Pancreas (tissue), 10 donors: ENCODE data around the gene AIF1. TPM values are rescaled to one million over a fixed set of nuclear protein-coding genes. Genes with fewer than 3 reads are reported as not detected.

Experiments used
- ATAC-seq, 4 donors: fragments of 200-7000 bp; cut with Tn5 transposase; one replicate each; pipeline versions ENCODE4 v1.8.0 to v1.9.1; 2020; ENCODE audit warnings: mild to moderate bottlenecking in 4 of 4, moderate library complexity in 4 of 4
- DNase-seq, 6 donors: peaks; one replicate each; pipeline ENCODE4 v3.0.0-alpha.2; 2020
- FAIRE-seq: peaks from 2 replicates; lab custom pipeline; 2012; peaks lifted over from hg19 to GRCh38; lab: Jason Lieb, UNC
- H3K27ac ChIP-seq, 4 donors: fragments of 200-600 bp; sonication (generic); 1 replicate in 3 of 4; 2 replicates in 1 of 4; pipeline versions ENCODE4 v1.5.0 to v1.8.0; 2020
- H3K27me3 ChIP-seq, 4 donors: fragments of 200-600 bp; one replicate each; pipeline ENCODE4 v1.8.0; 2021
- H3K36me3 ChIP-seq, 3 donors: fragments of 200-600 bp; sonication (generic) in 1 of 3; one replicate each; pipeline versions ENCODE4 v1.5.0 to v1.8.0; 2020 to 2021
- H3K4me1 ChIP-seq, 3 donors: fragments of 200-600 bp; one replicate each; pipeline ENCODE4 v1.8.0; 2021
- H3K4me3 ChIP-seq, 4 donors: fragments of 200-600 bp; sonication (generic) in 2 of 4; one replicate each; pipeline versions ENCODE4 v1.5.0 to v1.8.0; 2020 to 2021
- H3K9me3 ChIP-seq, 4 donors: fragments of 200-600 bp; one replicate each; pipeline ENCODE4 v1.8.0; 2021
- CTCF ChIP-seq, 4 donors: fragments of 200-600 bp; sonication (generic) in 3 of 4; IDR thresholded peaks; one replicate each; pipeline versions ENCODE4 v1.5.0 to v1.8.0; 2021; ENCODE audit warnings: antibody characterized with exemption in 4 of 4
- WGBS, 2 donors: extraction: QIAGEN DNeasy Blood & Tissue Kit; methylation state at CpG; one replicate each; pipeline ENCODE4 v1.1.7; 2013; 5-methylcytosine and 5-hydroxymethylcytosine counted together
- intact Hi-C, 3 donors: fragments of 100-400 bp; cut with DNase I; formaldehyde crosslinking; loops; one replicate each; pipeline versions ENCODE4 v1.11.1 to v1.14.2; 2022
- polyA plus RNA-seq, 2 donors: library from polyadenylated mRNA; stranded (reverse); fragments of 200-250 nt; gene quantifications; one replicate each; pipeline ENCODE4 v1.2.3, GENCODE V29; 2013
- total RNA-seq, 6 donors: library from RNA; stranded (reverse); fragmentation: NEBNext Ultra II Directional in 4 of 6; extraction: Animal tissue kit (Norgen Biotek cat#: 25700) in 4 of 6; gene quantifications; one replicate each; pipeline versions ENCODE4 v1.2.1 to v1.2.4, GENCODE V29; 2021 to 2023
- donor health status: healthy with polysubstance abuse.
- donor health status: DM: no; HTN: no; CAD: no; lungs with moderate emphysema.
- donor health status: DM: no; HTN: no; CAD: no.
- donor health status: control.
- donor health status: control.
- donor health status: Bipolar disorder and iron deficiency.
- donor health status: DM: yes; HTN: yes; CAD: no.
- donor health status: DM: no; HTN: no; CAD: no.
- donor health status: DM: no; HTN: no; CAD: no.
- donor health status: DM: yes; HTN: yes; CAD: no.

AIF1 gene
- total and polyA plus RNA-seq, 8 donors, result 1.1 to 18.6 (median 11.8) TPM

GRCh38 chr6:31655349-31656237 is 40.6 kb downstream of the AIF1 start, which contains the start of gene APOM:
Gene APOM (plus strand): TSS chr6:31655894. CDS start chr6:31655967, 73 bp downstream.
- no peak for TF ChIP-seq CTCF (IDR thresholded peaks at IDR 0.05)

DNA sequence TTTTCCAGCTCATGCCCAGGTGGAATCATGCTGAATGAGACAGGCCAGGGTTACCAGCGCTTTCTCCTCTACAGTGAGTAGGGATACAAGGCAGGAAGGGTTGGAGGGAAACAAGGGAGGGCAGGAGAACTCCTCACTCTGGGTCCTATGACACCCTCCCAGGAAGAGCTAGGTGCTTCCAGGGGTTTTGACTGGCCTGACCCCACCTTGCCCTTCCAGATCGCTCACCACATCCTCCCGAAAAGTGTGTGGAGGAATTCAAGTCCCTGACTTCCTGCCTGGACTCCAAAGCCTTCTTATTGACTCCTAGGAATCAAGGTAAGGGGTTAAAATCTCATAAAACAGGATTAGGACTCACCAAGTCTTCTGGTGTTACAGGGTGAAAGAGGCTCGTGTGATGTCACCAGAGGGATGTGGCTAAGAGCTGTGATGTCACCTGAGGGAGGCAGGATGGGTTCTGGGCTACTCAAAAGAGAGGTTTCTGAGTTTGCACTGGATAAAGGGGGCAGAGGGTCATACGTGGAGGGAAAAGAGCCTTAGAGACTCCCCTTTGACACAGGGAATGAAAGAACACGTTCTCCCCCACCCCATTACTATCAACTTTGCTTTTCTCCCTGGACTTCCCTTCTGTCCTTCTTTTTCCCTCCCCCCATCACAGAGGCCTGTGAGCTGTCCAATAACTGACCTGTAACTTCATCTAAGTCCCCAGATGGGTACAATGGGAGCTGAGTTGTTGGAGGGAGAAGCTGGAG is 42.5 kb downstream of the AIF1 start:
- no peak for TF ChIP-seq CTCF (IDR thresholded peaks at IDR 0.05)
- ATAC-seq (no peak), DNase-seq (no peak), FAIRE-seq (no peak)
- no peak overlapping the region for H3K27ac ChIP-seq
- intact Hi-C loops, result no loop called here
- H3K27me3 ChIP-seq, result no peaks in the 10 kb centered on the region
- no peaks in the 10 kb centered on the region for H3K9me3 ChIP-seq
- 76 to 84% methylated on average over 6 of the region's 6 CpGs for WGBS, 2 donors
- peaks cover 6 to 22% (median 16%) of the 10 kb centered on the region in 3 donors for H3K4me1 ChIP-seq
- H3K4me3 ChIP-seq, result no peak overlapping the region
- H3K36me3 ChIP-seq, result no peaks in the 10 kb centered on the region

More at GRCh38 chr6:31655349-31656237, 40.6 kb downstream of the AIF1 start, which contains the start of gene APOM:
- Histone ChIP-seq H3K9me3 (no peaks in the 10 kb centered on the region), H3K36me3 (no peaks in the 10 kb centered on the region), H3K4me3 (no peak within 1 kb of the TSS), H3K27ac (no peak within 1 kb of the TSS), H3K4me1 (peaks cover 14 to 29% (median 16%) of the 10 kb centered on the region in 3 donors), H3K27me3 (no peaks in the 10 kb centered on the region)
- no peak for ATAC-seq
- no peak for FAIRE-seq
- DNase-seq, result no peak
- 51 to 56% methylated on average over 8 of the region's 8 CpGs for WGBS, 2 donors
- intact Hi-C loops, result no loop called here

DNA sequence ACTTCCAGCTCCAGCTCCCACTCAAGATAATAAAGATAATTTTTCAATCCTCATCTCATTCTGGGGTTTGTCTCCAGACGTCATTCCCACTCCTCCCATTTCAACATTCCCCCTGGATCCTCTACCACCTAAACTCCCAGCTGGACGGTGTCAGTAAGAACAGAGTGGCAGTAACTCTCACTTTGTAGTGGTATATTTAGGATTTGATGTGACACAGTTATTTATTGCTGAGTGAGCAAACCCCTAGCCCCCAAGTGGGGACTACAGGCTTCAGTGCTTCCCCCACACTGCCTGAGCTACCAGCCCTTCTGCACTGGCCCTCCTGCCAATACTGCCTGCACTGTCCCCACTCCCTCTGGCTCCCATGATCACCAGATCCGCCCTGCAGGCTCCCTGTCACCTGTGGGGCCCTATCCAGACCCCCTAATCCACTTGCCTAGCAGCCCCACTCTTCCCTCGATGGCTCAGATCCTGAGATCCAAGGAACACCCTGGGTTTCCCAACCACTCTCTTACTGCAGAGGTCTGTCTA is 43.2 kb downstream of the AIF1 start:
- FAIRE-seq, result no peak

DNA sequence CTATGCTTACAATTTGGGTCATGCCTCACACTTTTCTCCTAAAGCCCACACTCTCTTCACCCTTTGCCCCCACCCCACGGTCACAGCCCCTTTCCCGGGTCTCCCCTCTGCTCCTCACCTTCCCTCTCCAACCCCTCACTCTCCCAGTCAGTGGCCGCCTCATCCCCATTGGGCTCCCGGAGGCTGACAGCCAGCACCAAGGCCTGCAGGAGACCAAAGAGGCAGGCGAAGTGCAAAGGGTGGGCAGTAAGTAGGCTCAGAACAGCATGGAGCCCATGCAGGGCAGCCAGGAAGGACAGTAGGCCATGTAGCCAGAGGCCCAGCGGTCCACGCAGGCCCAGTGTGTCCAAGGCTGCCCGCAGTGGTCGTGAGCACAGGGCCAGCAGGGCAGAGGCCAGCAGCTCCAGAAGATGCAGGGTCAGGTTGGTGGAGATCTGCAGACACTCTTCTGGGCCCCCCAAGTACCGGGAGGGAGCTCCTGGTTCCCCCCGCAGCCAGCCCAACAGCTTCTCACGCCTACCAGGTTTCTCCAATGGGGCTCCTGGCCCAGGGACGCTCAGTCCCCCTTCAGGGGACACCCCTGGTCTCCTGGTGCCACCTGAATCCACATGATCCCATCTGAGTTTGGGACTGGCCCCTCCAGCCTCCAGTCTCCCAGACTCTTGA is 44.1 kb downstream of the AIF1 start:
- TF ChIP-seq CTCF (IDR thresholded peaks at IDR 0.05), result no peak
- ATAC-seq, result no peak
- H3K27ac ChIP-seq, result no peak overlapping the region
- DNase-seq, result no peak
- H3K4me3 ChIP-seq, result peak overlapping the region in 3 of 4 donors; percentile 50 to 66 (median 63)
- intact Hi-C loops, result no loop called here
- H3K4me1 ChIP-seq, result peaks cover 19 to 27% (median 26%) of the 10 kb centered on the region in 3 donors
- no peak for FAIRE-seq
- no peaks in the 10 kb centered on the region for H3K9me3 ChIP-seq
- H3K36me3 ChIP-seq, result no peaks in the 10 kb centered on the region
- H3K27me3 ChIP-seq, result no peaks in the 10 kb centered on the region
- WGBS, 2 donors, result 73 to 75% methylated on average over 13 of the region's 13 CpGs

More for the DNA sequence above, 43.2 kb downstream of the AIF1 start:
- H3K4me1 ChIP-seq, result peaks cover 10 to 24% (median 17%) of the 10 kb centered on the region in 3 donors
- TF ChIP-seq CTCF (IDR thresholded peaks at IDR 0.05), result no peak
- DNase-seq (no peak), ATAC-seq (no peak)
- H3K27ac ChIP-seq, result no peak overlapping the region
- no peaks in the 10 kb centered on the region for H3K27me3 ChIP-seq
- H3K4me3 ChIP-seq, result peak overlapping the region in 1 of 4 donors; percentile 66
- no peaks in the 10 kb centered on the region for H3K36me3 ChIP-seq
- intact Hi-C loops, result no loop called here
- H3K9me3 ChIP-seq, result no peaks in the 10 kb centered on the region
- WGBS, 2 donors, result 72 to 79% methylated on average over 4 of the region's 4 CpGs
